Panc1 (cell line): ENCODE results near the gene TRMT5.

Experiments
- POLR2AphosphoS5 ChIP-seq: IDR thresholded peaks from 2 replicates; pipeline ENCODE4 v1.6.1; 2012; ENCODE audit warnings: mild to moderate bottlenecking, low read depth, low read length, moderate library complexity
- SIN3A ChIP-seq: IDR thresholded peaks from 2 replicates; pipeline ENCODE4 v1.6.1; 2012; ENCODE audit warnings: low read depth, mild to moderate bottlenecking, low read length, moderate library complexity, borderline replicate concordance; ENCODE audit not compliant: insufficient read depth
- TF ChIP-seq, protein P1 (sequence below): fragments of 450-650 bp; IDR thresholded peaks from 2 replicates; pipeline ENCODE4 v1.5.1; 2017; ENCODE audit warnings: mild to moderate bottlenecking
- TF ChIP-seq, protein P2 (sequence below), 2 experiments: IDR thresholded peaks; 2 replicates each; pipeline ENCODE4 v1.6.1; 2011 to 2012; ENCODE audit warnings: low read depth in 2 of 2, control low read depth in 1 of 2, low read length in 1 of 2, mild to moderate bottlenecking in 1 of 2, moderate library complexity in 1 of 2; ENCODE audit not compliant: insufficient read depth in 1 of 2

DNA sequence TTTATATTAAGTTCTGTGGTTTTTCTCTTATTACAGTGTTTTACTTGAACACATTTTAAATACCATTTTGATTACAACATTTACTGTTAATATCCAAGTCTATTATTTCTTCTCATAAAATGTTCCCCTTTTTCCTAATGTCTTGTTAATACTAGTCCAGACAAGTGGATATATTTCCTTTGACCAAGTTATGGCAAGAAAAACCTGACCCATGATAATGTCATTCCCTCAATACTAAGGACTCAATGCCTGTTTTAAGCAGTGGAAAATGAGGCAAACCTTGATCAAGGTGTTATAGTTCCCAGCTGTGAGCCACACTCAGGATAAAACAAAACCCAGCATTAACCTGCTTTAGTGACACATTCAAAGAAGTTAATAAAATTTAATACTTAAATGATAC lies 12.2 kb downstream of the TRMT5 start:
- TF ChIP-seq, protein P1, sequence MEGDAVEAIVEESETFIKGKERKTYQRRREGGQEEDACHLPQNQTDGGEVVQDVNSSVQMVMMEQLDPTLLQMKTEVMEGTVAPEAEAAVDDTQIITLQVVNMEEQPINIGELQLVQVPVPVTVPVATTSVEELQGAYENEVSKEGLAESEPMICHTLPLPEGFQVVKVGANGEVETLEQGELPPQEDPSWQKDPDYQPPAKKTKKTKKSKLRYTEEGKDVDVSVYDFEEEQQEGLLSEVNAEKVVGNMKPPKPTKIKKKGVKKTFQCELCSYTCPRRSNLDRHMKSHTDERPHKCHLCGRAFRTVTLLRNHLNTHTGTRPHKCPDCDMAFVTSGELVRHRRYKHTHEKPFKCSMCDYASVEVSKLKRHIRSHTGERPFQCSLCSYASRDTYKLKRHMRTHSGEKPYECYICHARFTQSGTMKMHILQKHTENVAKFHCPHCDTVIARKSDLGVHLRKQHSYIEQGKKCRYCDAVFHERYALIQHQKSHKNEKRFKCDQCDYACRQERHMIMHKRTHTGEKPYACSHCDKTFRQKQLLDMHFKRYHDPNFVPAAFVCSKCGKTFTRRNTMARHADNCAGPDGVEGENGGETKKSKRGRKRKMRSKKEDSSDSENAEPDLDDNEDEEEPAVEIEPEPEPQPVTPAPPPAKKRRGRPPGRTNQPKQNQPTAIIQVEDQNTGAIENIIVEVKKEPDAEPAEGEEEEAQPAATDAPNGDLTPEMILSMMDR = no peak
- TF ChIP-seq, protein P2, sequence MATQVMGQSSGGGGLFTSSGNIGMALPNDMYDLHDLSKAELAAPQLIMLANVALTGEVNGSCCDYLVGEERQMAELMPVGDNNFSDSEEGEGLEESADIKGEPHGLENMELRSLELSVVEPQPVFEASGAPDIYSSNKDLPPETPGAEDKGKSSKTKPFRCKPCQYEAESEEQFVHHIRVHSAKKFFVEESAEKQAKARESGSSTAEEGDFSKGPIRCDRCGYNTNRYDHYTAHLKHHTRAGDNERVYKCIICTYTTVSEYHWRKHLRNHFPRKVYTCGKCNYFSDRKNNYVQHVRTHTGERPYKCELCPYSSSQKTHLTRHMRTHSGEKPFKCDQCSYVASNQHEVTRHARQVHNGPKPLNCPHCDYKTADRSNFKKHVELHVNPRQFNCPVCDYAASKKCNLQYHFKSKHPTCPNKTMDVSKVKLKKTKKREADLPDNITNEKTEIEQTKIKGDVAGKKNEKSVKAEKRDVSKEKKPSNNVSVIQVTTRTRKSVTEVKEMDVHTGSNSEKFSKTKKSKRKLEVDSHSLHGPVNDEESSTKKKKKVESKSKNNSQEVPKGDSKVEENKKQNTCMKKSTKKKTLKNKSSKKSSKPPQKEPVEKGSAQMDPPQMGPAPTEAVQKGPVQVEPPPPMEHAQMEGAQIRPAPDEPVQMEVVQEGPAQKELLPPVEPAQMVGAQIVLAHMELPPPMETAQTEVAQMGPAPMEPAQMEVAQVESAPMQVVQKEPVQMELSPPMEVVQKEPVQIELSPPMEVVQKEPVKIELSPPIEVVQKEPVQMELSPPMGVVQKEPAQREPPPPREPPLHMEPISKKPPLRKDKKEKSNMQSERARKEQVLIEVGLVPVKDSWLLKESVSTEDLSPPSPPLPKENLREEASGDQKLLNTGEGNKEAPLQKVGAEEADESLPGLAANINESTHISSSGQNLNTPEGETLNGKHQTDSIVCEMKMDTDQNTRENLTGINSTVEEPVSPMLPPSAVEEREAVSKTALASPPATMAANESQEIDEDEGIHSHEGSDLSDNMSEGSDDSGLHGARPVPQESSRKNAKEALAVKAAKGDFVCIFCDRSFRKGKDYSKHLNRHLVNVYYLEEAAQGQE (IDR thresholded peaks at IDR 0.05; ENCODE audit: insufficient read depth in 1 of 2, low read depth in 2 of 2, low read length in 1 of 2) = no peak
- no peak for TF ChIP-seq POLR2AphosphoS5
- no peak for TF ChIP-seq SIN3A
